ENCODE measurements around the gene CREB3. TPM values are rescaled to one million over a fixed set of nuclear protein-coding genes. Genes with fewer than 3 reads are reported as not detected.
A peak's percentile ranks its signal among the peaks of the same experiment; 100 is the strongest.

CREB3 gene
- polyA plus RNA-seq, 1 donor, result 37.8 TPM

DNA sequence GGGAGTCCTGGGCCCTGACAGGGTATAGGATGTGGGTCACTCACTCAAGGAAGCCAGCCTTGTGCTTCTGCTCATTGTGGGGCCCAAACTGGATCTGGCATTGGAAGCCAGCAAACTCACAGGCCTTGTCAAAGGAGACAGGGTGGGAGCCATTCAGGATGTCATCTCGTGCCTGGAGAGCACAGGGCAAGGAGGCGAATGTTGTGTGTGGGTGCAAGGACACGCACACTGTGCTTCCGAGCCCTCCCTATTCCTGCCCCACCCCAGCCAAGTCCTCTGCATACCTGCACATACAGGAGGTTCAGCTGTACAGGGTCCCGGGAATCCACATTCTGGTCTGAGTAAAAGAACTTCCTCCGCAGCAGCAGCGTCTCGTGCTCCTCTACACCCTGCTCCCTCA is 8.6 kb upstream of the CREB3 start:
- DNase-seq, result no peak

- DNase-seq, result no peak
Measured at GRCh38 chr9:35725362-35725761, 7.1 kb upstream of the CREB3 start.

DNA sequence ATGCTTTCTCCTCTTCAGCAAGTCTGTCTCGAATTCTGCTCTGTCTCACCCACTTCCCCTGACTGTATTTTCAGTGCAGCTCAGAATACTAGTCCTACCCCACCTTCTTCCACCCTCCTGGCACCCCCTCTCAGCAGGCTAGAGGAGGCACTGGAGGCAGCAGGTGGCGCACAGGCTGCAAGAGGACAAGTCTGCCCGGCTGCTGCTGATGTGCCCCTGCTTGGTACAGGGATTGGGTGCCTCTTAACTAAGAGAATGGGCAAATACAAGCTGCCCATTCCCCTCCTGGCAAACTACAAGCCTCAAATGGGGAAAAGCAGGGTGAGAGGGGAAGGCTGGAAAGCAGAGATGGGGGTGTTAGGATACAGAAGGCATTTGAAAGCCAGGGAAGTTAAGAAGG is 5.5 kb upstream of the CREB3 start:
- no peak for DNase-seq

DNA sequence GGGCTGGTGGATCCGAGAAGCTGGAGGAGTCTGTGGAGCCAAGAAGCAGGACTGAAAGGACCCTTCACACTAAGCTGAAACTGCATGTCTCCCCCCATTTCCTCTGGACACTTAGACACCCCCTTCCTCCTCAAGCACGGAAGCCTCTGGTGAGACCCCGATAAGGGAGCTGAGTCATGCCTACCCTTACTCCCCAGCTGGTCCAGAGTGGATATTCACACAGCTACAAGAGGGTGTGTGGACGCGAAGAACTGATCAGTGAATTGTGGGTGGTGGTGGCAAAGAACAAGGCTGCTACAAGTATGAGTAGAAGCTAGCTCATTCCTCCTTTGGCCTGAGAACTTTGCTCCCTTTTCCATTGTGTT is 4.8 kb upstream of the CREB3 start:
- no peak for DNase-seq

DNA sequence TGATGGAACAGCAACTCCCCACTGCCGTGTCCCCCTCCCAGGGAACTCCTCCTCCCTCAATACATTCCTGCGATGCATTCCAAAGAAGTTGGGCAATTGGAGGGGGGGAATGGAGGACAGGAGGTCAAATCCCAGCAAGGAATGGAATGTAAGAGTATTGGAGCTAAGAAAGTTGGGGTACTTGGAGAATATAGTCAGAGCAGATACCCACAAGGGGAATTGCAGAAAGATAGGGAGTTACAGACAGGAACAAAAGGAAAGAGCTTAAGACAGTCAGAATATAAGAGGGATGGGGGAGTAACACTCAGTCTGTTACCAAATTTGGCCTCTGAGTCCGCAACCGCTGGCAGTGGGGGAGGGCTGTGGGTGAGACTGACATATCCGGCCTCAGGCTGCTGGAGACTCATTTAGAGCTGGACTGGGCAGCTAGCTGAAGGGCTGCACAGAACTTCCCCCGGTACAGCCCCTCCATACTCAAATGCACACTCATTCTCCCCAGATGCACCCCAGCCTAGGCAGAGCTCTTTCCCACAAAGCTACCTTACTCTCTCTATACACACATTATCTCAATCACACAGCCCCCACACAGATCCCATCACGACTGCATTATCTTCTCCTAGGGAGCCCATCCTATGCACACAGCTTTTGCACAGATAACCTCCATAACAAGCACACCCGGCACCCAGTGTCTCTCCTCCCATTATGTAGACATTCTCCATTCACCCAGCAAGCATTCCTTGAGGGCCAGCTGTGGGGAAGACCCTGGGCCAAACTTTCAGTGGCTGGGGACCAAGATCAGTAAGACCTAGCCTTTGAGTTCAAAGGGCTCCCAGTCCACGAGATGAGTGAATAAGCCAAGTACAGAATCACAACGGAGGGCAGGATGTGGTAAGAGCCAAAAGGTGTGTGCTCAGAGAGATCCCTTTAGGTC is 4.2 kb upstream of the CREB3 start:
- DNase-seq, result peak; percentile 75

GRCh38 chr9:35729101-35729500 is 3.4 kb upstream of the CREB3 start:
- DNase-seq, result no peak

DNA sequence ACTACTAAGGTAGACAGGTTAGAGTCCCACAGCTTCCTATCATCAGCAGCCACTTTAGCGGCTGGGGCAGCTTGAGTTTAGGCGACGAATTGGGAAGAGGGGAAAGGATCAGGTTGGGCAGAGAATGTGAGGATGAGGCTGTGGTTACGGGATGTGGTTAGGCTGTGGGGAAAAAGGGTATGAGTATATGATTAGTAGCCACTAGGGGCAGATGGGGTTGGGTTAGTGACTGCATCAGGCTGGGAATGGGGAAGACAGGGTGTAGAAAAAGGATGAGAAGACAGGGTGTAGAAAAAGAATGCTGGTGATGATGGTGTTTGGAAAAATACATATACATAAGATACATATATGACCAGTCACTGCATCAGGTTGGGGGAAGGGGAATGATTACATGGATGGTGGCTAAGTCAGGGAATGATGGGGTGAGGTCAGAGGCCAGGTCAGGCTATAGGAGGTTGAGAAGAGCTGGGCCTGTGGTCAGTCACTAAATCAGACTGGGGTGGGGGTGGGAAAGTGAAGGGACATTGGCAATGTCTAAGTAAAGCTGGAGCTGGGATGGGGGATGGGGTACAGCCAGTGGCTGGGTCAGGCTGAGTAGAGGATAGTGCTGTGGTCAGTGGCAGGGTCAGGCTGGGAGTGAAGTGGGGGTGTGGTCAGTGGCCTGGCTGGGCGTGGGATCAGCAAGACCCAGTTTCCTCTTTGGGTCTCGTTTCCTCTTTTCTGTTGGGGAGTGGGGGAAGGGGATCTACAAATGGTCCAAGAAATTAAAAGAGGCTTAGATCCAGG is 2.6 kb upstream of the CREB3 start:
- peak; percentile 38 for DNase-seq

DNA sequence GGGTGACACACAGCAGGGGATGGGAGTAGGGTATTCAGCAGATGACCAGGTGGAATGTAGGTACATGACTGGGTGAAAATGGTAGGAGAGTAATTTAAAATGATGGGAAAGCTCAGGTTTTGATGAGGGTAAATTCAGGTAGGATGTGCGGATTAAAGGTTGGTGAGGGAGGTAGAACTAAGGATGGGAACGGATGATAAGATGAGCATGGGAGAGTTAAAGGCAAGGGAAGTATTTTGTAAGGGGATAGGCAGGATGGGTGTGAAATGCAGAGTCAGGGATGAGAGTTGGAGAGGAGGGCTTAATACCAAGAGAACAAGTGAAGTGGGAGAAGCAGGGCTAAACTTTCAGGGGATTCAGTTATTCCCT is 2.0 kb upstream of the CREB3 start:
- no peak for DNase-seq

DNA sequence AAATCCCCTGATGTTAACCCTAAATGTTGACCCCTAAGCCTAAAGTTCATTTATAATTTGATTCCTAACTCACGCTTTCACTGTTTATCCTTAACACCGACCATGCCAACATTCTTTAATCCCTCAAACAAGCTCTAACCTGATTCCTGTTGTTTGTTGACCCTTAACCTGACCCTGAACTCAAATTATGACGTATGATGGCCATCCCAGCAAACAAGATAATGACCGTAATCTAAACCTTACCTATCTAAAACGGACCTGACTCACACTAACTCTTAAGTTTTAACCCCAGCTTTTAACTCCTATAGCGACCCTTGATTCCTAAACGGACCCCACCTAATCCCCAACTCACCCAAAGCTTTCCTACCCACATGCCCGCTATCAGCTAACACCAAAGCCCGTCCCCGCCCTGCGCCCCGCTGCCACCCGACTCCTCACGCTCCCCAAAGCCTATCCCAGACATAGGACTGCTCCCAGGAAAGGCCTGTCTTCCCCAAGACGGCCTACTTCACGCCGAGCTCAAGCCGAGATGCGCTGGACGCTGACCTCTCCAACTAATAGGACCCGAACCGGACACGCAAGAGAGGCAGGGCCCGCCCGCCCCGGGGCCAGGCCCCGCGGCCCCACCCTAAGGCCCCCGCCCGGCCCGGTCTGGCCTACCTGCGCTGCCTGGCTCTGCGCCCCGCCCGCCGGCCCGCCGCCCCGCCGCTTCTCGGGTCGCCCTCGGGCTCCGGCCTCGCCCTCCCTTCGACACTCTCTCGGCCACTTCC is 866 bp upstream of the CREB3 start:
- DNase-seq, result no peak

GRCh38 chr9:35732800-35733541 is 505 bp downstream of the CREB3 start:
- no peak for DNase-seq

DNA sequence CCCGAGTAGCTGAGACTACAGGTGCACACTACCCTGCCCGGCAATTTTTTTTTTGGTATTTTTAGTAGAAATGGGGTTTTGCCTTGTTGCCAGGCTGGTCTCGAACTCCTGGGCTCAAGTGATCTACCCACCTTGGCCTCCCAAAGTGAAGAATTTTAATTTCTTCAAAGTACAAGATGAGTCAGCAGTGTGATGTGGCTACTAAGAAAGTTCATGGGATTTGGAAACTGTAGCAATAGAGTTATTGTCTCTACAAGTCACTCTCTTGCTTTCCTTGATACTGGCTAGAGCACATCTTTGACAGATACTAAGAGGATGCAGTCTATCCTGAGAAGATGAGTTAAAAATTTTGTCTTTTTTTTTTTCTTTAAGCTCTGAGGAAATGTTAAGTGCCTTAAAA is 1.6 kb downstream of the CREB3 start:
- DNase-seq, result no peak

GRCh38 chr9:35736201-35736633 is 3.8 kb downstream of the CREB3 start:
- DNase-seq, result no peak

DNA sequence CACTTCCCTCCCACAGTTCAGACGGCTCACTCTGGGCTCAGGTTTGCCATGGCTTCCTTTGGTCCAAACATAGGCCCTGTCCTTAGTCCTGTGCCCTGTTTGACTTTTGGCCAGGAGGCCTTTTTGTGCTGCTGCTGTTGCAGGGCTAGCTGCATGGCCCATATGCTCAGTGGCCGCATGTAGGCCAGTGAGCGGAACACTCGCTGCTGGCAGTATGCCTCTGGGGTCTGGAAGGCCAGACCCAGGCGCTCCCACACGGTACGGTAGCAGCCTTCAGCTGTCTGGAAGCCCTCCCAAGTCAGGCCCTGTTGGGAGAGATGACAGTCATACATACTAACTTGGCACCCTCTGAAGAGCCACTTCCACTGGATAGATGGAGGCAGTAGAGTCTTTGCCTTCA is 4.7 kb downstream of the CREB3 start:
- DNase-seq, result no peak

DNA sequence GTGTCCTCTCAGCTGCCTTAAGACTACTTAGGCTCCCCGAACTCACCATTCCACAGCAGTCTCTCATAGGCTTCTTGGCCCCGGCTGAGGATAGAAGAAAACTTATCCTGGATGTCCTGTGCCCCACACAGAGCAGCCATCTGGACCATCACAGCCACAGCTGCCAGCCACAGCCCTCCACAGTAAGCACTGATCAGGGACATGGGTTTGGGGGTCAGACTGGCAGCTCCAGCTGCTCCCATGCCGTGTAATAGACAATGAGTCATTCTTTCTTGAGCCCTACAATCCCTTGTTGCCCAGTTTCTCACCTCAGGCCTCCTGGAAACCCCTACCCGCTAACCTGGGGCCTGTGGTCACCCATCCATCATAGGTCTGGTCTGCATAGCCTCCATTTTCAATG is 5.7 kb downstream of the CREB3 start:
- no peak for DNase-seq

DNA sequence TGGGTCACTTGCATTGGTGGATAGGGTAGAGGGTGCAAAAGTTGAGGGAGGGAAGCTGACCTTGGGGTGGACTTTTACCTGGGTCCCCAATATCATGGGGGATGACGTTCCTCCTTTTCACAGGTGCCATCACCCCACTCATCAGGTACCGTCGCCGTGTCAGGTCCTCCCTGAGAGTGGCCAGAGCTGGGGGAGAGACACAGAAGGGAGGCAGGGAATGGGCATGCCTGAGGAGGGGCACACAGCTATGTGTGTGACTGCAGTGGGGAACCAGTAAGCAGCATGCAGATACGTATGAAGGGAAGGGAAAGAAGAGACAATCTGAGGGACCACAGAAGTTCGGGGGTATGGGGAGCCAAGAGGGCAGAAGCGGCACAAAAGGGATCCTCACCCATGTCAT is 6.5 kb downstream of the CREB3 start:
- DNase-seq, result no peak

GRCh38 chr9:35740243-35740642 is 7.8 kb downstream of the CREB3 start:
- no peak for DNase-seq

- no peak for DNase-seq
Measured at GRCh38 chr9:35741740-35742139, 9.3 kb downstream of the CREB3 start.

- DNase-seq, result no peak
Measured at GRCh38 chr9:35743452-35743851, 11.0 kb downstream of the CREB3 start.

GRCh38 chr9:35743880-35744518 is 11.5 kb downstream of the CREB3 start:
- no peak for DNase-seq

DNA sequence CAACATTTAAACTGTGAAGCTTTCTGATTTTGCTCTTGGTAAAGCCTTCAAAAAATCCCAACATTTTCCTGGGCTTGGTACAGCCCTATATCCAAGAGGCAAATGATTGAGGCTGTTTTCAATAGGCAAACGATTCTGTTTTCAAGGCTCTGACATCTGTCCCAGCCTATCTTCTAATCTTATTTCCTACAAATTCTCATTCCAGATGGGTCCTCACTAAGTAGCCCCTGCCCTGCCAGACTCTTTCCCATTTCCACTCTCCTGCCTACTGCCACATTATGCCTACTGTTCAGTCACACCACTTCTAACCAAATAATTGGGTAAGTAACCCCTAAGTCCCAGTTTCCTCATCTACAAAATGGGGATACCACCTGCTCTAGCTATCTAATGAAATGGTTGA is 13.1 kb downstream of the CREB3 start:
- no peak for DNase-seq

DNA sequence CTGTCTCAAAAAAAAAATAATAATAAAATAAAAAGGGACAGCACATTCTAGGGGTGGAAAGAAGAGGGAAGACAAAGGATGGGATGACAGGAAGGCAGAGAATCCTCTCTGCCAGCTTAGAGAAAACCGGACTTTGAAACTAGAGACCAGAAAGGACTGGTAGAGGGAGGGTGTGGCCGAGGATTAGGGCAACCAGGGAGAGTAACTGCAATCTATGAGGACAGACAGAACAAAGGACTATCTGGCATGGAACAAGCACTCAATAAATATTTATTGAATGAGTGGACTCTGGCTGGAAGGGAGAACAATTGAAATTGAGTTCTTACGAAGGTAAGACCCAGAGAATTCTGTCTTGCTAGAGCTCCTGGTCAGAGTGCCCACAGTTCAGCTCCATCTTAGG is 14.1 kb downstream of the CREB3 start:
- DNase-seq, result no peak

Measured in left kidney (tissue), 2 donors.